ENCODE measurements around the gene ARHGAP8.

DNA sequence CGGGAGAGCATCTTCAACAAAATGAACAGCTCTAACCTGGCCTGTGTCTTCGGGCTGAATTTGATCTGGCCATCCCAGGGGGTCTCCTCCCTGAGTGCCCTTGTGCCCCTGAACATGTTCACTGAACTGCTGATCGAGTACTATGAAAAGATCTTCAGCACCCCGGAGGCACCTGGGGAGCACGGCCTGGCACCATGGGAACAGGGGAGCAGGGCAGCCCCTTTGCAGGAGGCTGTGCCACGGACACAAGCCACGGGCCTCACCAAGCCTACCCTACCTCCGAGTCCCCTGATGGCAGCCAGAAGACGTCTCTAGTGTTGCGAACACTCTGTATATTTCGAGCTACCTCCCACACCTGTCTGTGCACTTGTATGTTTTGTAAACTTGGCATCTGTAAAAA lies 109.9 kb downstream of the ARHGAP8 start:
- no peak for TF ChIP-seq POLR2AphosphoS5 (IDR thresholded peaks at IDR 0.05; ENCODE audit: borderline replicate concordance, low read depth, low read length)
- no peak for TF ChIP-seq EZH2 (IDR thresholded peaks at IDR 0.05)
- no peak for TF ChIP-seq FOXP2 (optimal IDR thresholded peaks at IDR 0.05; ENCODE audit: control extremely low read depth, extremely low read length, insufficient read depth)

Measured in SK-N-MC (cell line).